Measurements from ENCODE around the gene TEDC2. TPM values are rescaled to one million over a fixed set of nuclear protein-coding genes. Genes with fewer than 3 reads are reported as not detected.
A peak's percentile ranks its signal among the peaks of the same experiment; 100 is the strongest.

TEDC2 gene
- total RNA-seq, 1 experiment from 2014 or later = 35.5 TPM

DNA sequence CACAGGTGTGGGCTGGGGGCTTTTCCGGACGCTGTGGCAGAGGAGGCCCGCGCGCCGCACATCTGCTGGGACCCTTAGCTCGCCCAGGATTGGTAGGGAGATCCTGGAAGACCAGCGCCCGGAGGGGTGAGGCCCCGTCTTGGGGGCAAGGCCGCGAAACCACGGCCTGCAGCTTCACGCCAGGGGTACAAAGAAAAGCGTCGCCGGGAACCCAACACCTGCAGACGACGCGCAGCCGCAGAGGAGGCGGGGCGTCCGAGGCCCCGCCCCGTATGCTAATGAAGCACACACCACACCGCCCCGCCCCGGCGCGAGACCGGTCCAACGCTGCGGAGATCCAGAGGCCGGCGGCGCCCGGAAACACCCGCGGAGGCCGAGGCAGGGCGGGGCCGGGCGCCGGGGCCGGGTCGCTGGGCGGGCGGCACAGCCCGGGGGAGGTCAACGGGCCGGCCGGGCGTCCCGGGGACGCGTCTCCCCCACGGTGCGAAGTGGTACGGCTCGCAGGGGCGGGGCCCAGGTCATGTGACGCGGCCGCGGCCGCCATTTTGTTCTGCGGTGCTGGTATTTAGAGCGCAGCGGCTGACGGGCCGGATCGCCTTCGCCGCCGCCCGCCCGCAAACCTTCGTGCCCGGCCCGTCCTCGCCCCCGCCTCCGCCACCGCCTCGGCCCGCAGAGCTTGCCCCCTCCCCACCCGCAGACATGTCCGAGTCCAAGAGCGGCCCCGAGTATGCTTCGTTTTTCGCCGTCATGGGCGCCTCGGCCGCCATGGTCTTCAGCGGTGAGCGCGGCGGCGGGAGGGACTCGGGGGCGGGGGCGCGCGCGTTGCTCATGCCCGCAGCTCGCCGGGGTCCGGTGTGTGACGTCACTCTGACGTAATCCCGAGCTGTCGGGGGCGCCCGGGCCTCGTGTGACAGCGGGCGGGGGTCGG is 53.8 kb downstream of the TEDC2 start, which contains the start of gene ATP6V0C:
TSS of gene ATP6V0C (plus strand) at position 548 of the 928 bp plus-strand sequence. CDS start at position 700, 152 bp downstream.
- ChIA-PET POLR2A (ENCODE audit: unreplicated experiment) (no interaction called here), CTCF (no interaction called here)
- DNase-seq = peak; percentile 88
- peak within 1 kb of the TSS; percentile 71; the same call in 1 of the 2 replicates for H2AFZ ChIP-seq (ENCODE audit: low read length)
- no peaks in the 10 kb centered on the region for H3K36me3 ChIP-seq (ENCODE audit: low read depth, low read length)
- no peaks in the 10 kb centered on the region for H3K27me3 ChIP-seq (ENCODE audit: low read length)
- H3K9me3 ChIP-seq (ENCODE audit: low read length) = no peaks in the 10 kb centered on the region
- peaks cover 48% of the 10 kb centered on the region for H3K79me2 ChIP-seq (ENCODE audit: low read length)
- TF ChIP-seq EZH2 (IDR thresholded peaks at IDR 0.05; ENCODE audit: low read length, unreplicated experiment) (no peak), EZH2phosphoT487 (IDR thresholded peaks at IDR 0.05; ENCODE audit: borderline replicate concordance, low read length) (no peak)
- TF ChIP-seq, protein P1, sequence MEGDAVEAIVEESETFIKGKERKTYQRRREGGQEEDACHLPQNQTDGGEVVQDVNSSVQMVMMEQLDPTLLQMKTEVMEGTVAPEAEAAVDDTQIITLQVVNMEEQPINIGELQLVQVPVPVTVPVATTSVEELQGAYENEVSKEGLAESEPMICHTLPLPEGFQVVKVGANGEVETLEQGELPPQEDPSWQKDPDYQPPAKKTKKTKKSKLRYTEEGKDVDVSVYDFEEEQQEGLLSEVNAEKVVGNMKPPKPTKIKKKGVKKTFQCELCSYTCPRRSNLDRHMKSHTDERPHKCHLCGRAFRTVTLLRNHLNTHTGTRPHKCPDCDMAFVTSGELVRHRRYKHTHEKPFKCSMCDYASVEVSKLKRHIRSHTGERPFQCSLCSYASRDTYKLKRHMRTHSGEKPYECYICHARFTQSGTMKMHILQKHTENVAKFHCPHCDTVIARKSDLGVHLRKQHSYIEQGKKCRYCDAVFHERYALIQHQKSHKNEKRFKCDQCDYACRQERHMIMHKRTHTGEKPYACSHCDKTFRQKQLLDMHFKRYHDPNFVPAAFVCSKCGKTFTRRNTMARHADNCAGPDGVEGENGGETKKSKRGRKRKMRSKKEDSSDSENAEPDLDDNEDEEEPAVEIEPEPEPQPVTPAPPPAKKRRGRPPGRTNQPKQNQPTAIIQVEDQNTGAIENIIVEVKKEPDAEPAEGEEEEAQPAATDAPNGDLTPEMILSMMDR (conservative IDR thresholded peaks at IDR 0.05; ENCODE audit: low read depth, low read length) = no peak
- H3K4me2 ChIP-seq (ENCODE audit: low read length) = peak within 1 kb of the TSS; percentile 99
- H3F3A ChIP-seq (ENCODE audit: low read length, unreplicated experiment) = no peaks in the 10 kb centered on the region
- H3K4me1 ChIP-seq (ENCODE audit: insufficient read depth, low read length) = peaks cover 26% of the 10 kb centered on the region
- ATAC-seq = peak; percentile 90
- H3K9me2 ChIP-seq (replicated peaks; ENCODE audit: low read length) = no peaks in the 10 kb centered on the region
- H4K20me1 ChIP-seq (ENCODE audit: low read length) = peaks cover 39% of the 10 kb centered on the region
- intact Hi-C loops (cut with micrococcal nuclease) = no loop called here
- H3K4me3 ChIP-seq (ENCODE audit: low read length) = peak within 1 kb of the TSS; percentile 81
- peak within 1 kb of the TSS; percentile 55; the same call in 1 of the 2 replicates for H3K27ac ChIP-seq (ENCODE audit: low read length)
- no TSS peak for BruUV-seq (replicated peaks)
- H3K9ac ChIP-seq (ENCODE audit: low read length) = peak within 1 kb of the TSS; percentile 90

Small RNA genes lying within 50 kb of the gene (microRNA-seq; reads per million reads assigned to microRNA genes)
- not detected for gene MIR6767 (ENCODE audit: unreplicated experiment)
- gene MIR6768 (ENCODE audit: unreplicated experiment) = not detected

Other genes with a start within 250 kb of the TEDC2 start
- gene BRICD5, start 249.2 kb upstream of the TEDC2 start, total RNA-seq (2014; rRNA removed) = 2.1 and 4.8 TPM in 2 replicates
- 46.0 and 58.1 TPM in 2 replicates for gene PGP, start 245.3 kb upstream of the TEDC2 start, total RNA-seq (2014; rRNA removed)
- gene E4F1, start 236.5 kb upstream of the TEDC2 start, total RNA-seq (2014; rRNA removed) = 49.0 and 57.7 TPM in 2 replicates
- 1.6 and 2.7 TPM in 2 replicates for gene DNASE1L2, start 223.7 kb upstream of the TEDC2 start, total RNA-seq (2014; rRNA removed)
- 71.7 and 90.5 TPM in 2 replicates for gene ECI1, start 208.5 kb upstream of the TEDC2 start, total RNA-seq (2014; rRNA removed)
- 131 and 154 TPM in 2 replicates for gene RNPS1, start 192.0 kb upstream of the TEDC2 start, total RNA-seq (2014; rRNA removed)
- 11.0 and 15.5 TPM in 2 replicates for gene ABCA3, start 119.4 kb upstream of the TEDC2 start, total RNA-seq (2014; rRNA removed)
- gene CCNF, start 30.7 kb upstream of the TEDC2 start, total RNA-seq (2014; rRNA removed) = 26.8 and 31.4 TPM in 2 replicates
- not detected in 2 replicates for gene NTN3, start 11.2 kb downstream of the TEDC2 start, total RNA-seq (2014; rRNA removed)
- gene TBC1D24, start 15.0 kb downstream of the TEDC2 start, total RNA-seq (2014; rRNA removed) = 11.3 and 15.2 TPM in 2 replicates
- gene ATP6V0C, start 53.8 kb downstream of the TEDC2 start, total RNA-seq (2014; rRNA removed) = 67.4 and 80.2 TPM in 2 replicates
- 50.3 and 62.8 TPM in 2 replicates for gene AMDHD2, start 60.3 kb downstream of the TEDC2 start, total RNA-seq (2014; rRNA removed)
- gene CEMP1, start 71.3 kb downstream of the TEDC2 start, total RNA-seq (2014; rRNA removed) = 0.46 TPM in 1 of 2 replicates, not detected in the other
- 13.7 and 18.9 TPM in 2 replicates for gene PDPK1, start 77.9 kb downstream of the TEDC2 start, total RNA-seq (2014; rRNA removed)
- gene KCTD5, start 222.4 kb downstream of the TEDC2 start, total RNA-seq (2014; rRNA removed) = 52.2 and 62.1 TPM in 2 replicates

Data from PC-3 (cell line).